Breast epithelium (tissue), 3 donors: ENCODE results near the gene CAMSAP1.

ENCODE experiments used
- CTCF ChIP-seq, 3 donors: fragments of 450-650 bp; IDR thresholded peaks; one replicate each; pipeline ENCODE4 v1.5.1; 2016 to 2017; ENCODE audit warnings: antibody characterized with exemption in 3 of 3, mild to moderate bottlenecking in 3 of 3, moderate library complexity in 3 of 3
- POLR2AphosphoS5 ChIP-seq, 3 donors: sonication (generic); formaldehyde crosslinking; IDR thresholded peaks; one replicate each; pipeline ENCODE4 v1.6.1; 2017; ENCODE audit warnings: antibody characterized with exemption in 3 of 3

GRCh38 chr9:135906291-135907005 lies 898 bp downstream of the CAMSAP1 start:
- no peak for TF ChIP-seq CTCF (IDR thresholded peaks at IDR 0.05)
- no peak for TF ChIP-seq POLR2AphosphoS5 (IDR thresholded peaks at IDR 0.05)
